ENCODE results near the gene DISC1.

DISC1 gene

GRCh38 chr1:231855361-231855760 is 228.8 kb downstream of the DISC1 start:
- no peak for DNase-seq (ENCODE audit: low read depth in 2 of 2)

- DNase-seq (ENCODE audit: low read depth in 2 of 2), result no peak
These were observed 229.3 kb downstream of the DISC1 start for GRCh38 chr1:231855926-231856325.

GRCh38 chr1:231856426-231856825 is 229.8 kb downstream of the DISC1 start:
- DNase-seq (ENCODE audit: low read depth in 2 of 2), result no peak

- DNase-seq (ENCODE audit: low read depth in 2 of 2), result no peak
These were observed 230.3 kb downstream of the DISC1 start for GRCh38 chr1:231856894-231857293.

GRCh38 chr1:231857609-231858135 is 231.1 kb downstream of the DISC1 start:
- no peak for DNase-seq (ENCODE audit: low read depth in 2 of 2)

- DNase-seq (ENCODE audit: low read depth in 2 of 2), result no peak
These were observed 233.9 kb downstream of the DISC1 start for GRCh38 chr1:231860221-231861088.

GRCh38 chr1:231861541-231862481 is 235.2 kb downstream of the DISC1 start:
- no peak for DNase-seq (ENCODE audit: low read depth in 2 of 2)

- no peak for DNase-seq (ENCODE audit: low read depth in 2 of 2)
These were observed 236.0 kb downstream of the DISC1 start for GRCh38 chr1:231862611-231863010.

GRCh38 chr1:231865331-231865730 is 238.7 kb downstream of the DISC1 start:
- no peak for DNase-seq (ENCODE audit: low read depth in 2 of 2)

GRCh38 chr1:231866392-231867331 is 240.1 kb downstream of the DISC1 start:
- peak in 1 of 2 donors; percentile 12 for DNase-seq (ENCODE audit: low read depth in 2 of 2)

- no peak for DNase-seq (ENCODE audit: low read depth in 2 of 2)
These were observed 241.0 kb downstream of the DISC1 start for GRCh38 chr1:231867607-231868006.

GRCh38 chr1:231869364-231869763 is 242.8 kb downstream of the DISC1 start:
- no peak for DNase-seq (ENCODE audit: low read depth in 2 of 2)

- DNase-seq (ENCODE audit: low read depth in 2 of 2), result no peak
These were observed 244.9 kb downstream of the DISC1 start for GRCh38 chr1:231871471-231871870.

GRCh38 chr1:231871878-231872277 is 245.3 kb downstream of the DISC1 start:
- DNase-seq (ENCODE audit: low read depth in 2 of 2), result no peak

GRCh38 chr1:231872461-231872910 is 245.9 kb downstream of the DISC1 start:
- DNase-seq (ENCODE audit: low read depth in 2 of 2), result no peak

- DNase-seq (ENCODE audit: low read depth in 2 of 2), result no peak
These were observed 252.1 kb downstream of the DISC1 start for GRCh38 chr1:231878737-231879136.

- no peak for DNase-seq (ENCODE audit: low read depth in 2 of 2)
These were observed 252.7 kb downstream of the DISC1 start for GRCh38 chr1:231879296-231879695.

GRCh38 chr1:231882333-231882732 is 255.7 kb downstream of the DISC1 start:
- DNase-seq (ENCODE audit: low read depth in 2 of 2), result no peak

GRCh38 chr1:231882790-231883189 is 256.2 kb downstream of the DISC1 start:
- DNase-seq (ENCODE audit: low read depth in 2 of 2), result no peak

GRCh38 chr1:231883382-231883781 is 256.8 kb downstream of the DISC1 start:
- no peak for DNase-seq (ENCODE audit: low read depth in 2 of 2)

- DNase-seq (ENCODE audit: low read depth in 2 of 2), result no peak
These were observed 258.7 kb downstream of the DISC1 start for GRCh38 chr1:231885209-231885854.

Measured in stimulated activated CD8-positive, alpha-beta memory T cell treated with anti-CD3 and anti-CD28 coated beads, Interleukin-15, amount 100 ng/mL, for 48 hours (primary cell).